Coronary artery (tissue), 2 donors: ENCODE results near the gene KRT2.

Experiments used
- DNase-seq: peaks from one replicate; pipeline ENCODE4 v3.0.0-alpha.2; 2017; ENCODE audit warnings: low spot score
- H3K27ac ChIP-seq, 2 donors: fragments of 200-600 bp; sonication (generic); one replicate each; pipeline ENCODE4 v1.5.1; 2016 to 2019
- H3K4me3 ChIP-seq: fragments of 200-600 bp; sonication (generic); 2 replicates; pipeline ENCODE4 v1.5.1; 2016; ENCODE audit warnings: mild to moderate bottlenecking, moderate library complexity
- CTCF ChIP-seq: fragments of 200-600 bp; sonication (generic); IDR thresholded peaks from one replicate; pipeline ENCODE4 v1.5.1; 2019; ENCODE audit warnings: antibody characterized with exemption

Gene KRT2

GRCh38 chr12:52636189-52636588, 15.8 kb downstream of the KRT2 start:
- no peak overlapping the region for H3K27ac ChIP-seq
- no peak overlapping the region for H3K4me3 ChIP-seq
- peak; percentile 29 for DNase-seq
- no peak for TF ChIP-seq CTCF

GRCh38 chr12:52634266-52635056, 17.6 kb downstream of the KRT2 start:
- TF ChIP-seq CTCF = no peak
- peak; percentile 49 for DNase-seq
- Histone ChIP-seq H3K27ac (no peak overlapping the region), H3K4me3 (no peak overlapping the region)

- TF ChIP-seq CTCF = no peak
- peak; percentile 45 for DNase-seq
- H3K4me3 ChIP-seq = no peak overlapping the region
- no peak overlapping the region for H3K27ac ChIP-seq
These were observed 18.6 kb downstream of the KRT2 start for GRCh38 chr12:52633383-52633782.

- Histone ChIP-seq H3K27ac (no peak overlapping the region), H3K4me3 (no peak overlapping the region)
- TF ChIP-seq CTCF = no peak
- DNase-seq = peak; percentile 24
These were observed 19.4 kb downstream of the KRT2 start for GRCh38 chr12:52632656-52633055.

GRCh38 chr12:52631676-52632459, 20.1 kb downstream of the KRT2 start:
- H3K4me3 ChIP-seq = no peak overlapping the region
- peak; percentile 28 for DNase-seq
- no peak for TF ChIP-seq CTCF
- H3K27ac ChIP-seq = no peak overlapping the region

GRCh38 chr12:52631264-52631663, 20.7 kb downstream of the KRT2 start:
- DNase-seq = peak; percentile 65
- H3K4me3 ChIP-seq = no peak overlapping the region
- TF ChIP-seq CTCF = no peak
- H3K27ac ChIP-seq = no peak overlapping the region
